ENCODE results near the gene OVAAL.

OVAAL gene

DNA sequence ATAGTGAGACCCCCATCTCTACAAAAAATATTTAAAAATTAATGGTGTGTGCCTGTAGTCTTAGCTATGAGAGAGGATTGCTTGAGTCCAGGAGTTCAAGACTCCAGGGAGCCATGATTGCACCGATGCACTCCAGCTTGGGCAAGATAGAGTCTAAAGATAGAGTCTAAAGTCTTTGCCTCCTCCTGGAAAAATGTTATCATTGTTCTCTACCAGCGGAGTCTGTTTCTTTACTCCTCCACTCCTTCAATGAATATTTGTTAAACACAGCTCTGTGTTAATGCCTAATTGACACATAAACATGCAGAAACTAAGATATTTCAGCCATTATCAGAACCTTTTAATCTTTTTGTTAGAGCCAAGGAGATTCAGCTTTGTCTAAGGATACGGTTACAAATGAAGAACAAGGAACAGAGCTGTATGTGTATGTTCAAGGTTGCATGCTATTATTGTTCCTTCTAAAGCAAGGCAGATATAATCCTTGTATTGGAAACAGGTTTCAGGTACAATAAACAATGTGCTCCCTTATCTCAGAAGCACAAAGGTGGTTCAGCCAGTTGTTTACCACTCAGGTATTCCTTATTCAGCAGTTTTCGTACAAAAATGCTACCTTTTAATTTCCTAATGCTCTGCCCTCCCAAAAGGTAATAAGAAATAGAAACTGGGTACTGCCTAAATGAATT, 15.4 kb downstream of the OVAAL start:
- H3K27ac Mint-ChIP-seq = peak overlapping the region in 1 of 2 donors; percentile 28
- ATAC-seq (no peak), DNase-seq (no peak)
- no peak overlapping the region for H3K4me3 Mint-ChIP-seq
- peaks cover 23% of the 10 kb centered on the region for H3K4me1 Mint-ChIP-seq
- H3K9me3 Mint-ChIP-seq = peaks cover 0 to 6% of the 10 kb centered on the region in 2 donors
- peaks cover 30% of the 10 kb centered on the region for H3K27me3 Mint-ChIP-seq

DNA sequence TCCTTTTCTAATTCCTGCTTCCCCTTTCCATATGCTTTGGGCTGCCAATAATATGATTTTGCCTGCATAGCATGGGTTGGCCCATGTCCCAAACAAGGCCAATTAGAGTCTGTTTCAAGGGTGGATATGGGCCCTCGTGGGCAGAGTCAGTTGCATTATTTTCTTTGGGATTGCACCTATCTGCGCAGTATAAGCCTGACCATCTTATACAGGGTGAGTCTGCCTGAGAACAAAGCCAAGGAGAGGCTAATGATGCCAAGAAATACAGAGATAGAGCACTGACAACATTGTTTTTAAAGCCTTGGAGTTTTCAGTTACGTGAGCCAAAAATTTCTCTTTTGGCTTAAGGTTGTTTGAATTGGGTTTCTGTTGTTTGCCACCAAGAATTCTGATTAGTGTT, 18.6 kb downstream of the OVAAL start:
- Mint-ChIP-seq H3K27me3 (peaks cover 25% of the 10 kb centered on the region), H3K9me3 (peaks cover 0 to 6% of the 10 kb centered on the region in 2 donors), H3K27ac (no peak overlapping the region), H3K4me3 (no peak overlapping the region), H3K4me1 (peaks cover 9% of the 10 kb centered on the region)
- ATAC-seq (no peak), DNase-seq (no peak)

DNA sequence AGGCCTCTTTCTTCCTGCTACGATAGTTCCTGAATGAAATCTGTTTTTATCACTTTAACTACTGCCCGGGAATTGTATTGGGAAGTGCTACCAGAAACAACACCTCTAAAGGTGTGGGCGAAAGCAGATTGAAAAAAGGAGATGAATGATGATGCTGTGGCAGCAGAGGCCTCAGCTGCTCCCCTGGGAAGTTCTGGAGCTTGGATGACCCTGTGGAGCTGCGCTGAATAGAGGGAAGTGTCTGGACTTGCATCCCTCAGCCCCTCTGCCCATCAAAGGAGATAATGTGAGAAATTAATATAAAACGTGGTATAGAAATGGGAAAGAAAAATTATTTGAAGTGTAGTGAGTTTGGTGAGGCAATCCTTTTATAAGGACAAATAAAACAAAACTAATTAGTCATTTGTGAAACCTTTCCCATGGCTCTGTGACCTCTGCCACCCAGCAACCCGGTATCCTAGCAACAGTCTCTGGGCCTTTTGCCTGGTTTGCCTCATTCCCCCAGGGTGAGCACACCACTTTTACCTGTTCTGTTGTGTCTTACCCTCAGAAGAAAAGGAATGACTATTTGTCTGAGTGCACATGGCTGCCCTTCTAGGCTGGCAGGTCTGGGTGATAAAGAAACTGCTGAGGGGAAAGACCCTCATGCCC, 21.3 kb downstream of the OVAAL start:
- no peaks in the 10 kb centered on the region for H3K9me3 Mint-ChIP-seq
- ATAC-seq (no peak), DNase-seq (no peak)
- H3K4me1 Mint-ChIP-seq = peaks cover 6% of the 10 kb centered on the region
- peaks cover 18% of the 10 kb centered on the region for H3K27me3 Mint-ChIP-seq
- H3K27ac Mint-ChIP-seq = peak overlapping the region in 1 of 2 donors; percentile 82
- H3K4me3 Mint-ChIP-seq = no peak overlapping the region

DNA sequence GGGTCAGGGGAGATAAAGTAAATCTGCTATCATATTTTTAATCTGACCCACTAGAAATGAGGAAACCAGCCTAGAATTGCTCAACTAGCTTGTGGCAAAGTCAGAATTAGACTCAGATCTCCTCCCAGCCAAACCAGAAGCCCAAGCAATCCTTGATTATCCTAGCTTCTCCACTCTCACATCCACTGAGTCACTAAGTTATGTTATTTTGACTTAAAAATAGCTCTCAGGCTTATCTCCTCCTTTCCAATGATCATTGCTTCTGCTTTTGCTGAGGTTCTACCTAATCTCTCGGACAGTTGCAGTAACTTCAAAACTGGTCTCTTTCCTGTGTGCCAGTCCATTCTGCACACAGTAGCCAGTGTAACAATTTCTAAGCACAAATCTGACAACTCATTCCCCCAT, 22.9 kb downstream of the OVAAL start:
- no peak overlapping the region for H3K27ac Mint-ChIP-seq
- DNase-seq = no peak

DNA sequence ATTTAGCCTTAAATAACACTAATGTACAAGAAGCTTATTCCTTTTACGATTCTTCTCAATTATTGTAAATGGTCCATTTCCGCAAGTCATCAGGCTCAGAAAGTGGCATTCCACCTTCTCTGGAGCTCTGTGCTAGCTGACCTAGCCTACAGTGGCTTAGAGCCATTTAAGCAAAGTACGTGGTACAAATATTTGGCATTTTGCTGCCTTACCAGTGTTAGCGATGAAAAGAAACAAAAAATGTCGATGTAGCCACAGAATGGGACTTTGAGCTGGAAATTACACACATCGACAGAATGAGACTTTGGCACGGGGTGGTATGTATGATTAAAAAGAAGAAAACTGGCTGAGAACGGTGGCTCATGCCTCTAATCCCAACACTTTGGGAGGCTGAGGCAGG, 26.1 kb downstream of the OVAAL start:
- Mint-ChIP-seq H3K27me3 (peaks cover 5% of the 10 kb centered on the region), H3K4me3 (peak overlapping the region in 1 of 2 donors; percentile 50), H3K27ac (peak overlapping the region; percentile 92 to 93), H3K4me1 (peaks cover 26% of the 10 kb centered on the region), H3K9me3 (peaks cover 4 to 9% of the 10 kb centered on the region in 2 donors)
- ATAC-seq (no peak), DNase-seq (no peak)

More for the DNA sequence above, 22.9 kb downstream of the OVAAL start:
- Mint-ChIP-seq H3K27me3 (peaks cover 3% of the 10 kb centered on the region), H3K4me3 (no peak overlapping the region), H3K9me3 (peaks cover 0 to 2% of the 10 kb centered on the region in 2 donors), H3K4me1 (peaks cover 21% of the 10 kb centered on the region)
- no peak for ATAC-seq

DNA sequence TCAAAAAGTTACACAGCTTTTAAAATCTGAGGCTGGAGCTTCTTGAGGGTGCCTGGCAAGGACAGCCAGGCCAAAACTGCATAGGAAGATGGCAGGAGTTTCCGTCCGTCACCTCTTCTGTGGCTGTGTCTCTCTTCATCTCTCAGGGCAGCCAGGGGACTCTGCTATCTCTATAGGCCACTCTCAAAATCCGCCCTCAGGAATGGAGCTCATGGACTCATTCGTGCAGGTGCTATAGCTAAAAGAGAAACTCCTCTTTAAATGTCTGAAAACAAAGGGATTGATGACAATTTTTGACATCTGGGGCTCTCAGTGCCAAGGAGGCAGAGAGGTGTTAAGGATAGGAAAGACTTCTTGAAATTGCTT, 27.2 kb downstream of the OVAAL start:
- ATAC-seq = no peak
- H3K27ac Mint-ChIP-seq = peak overlapping the region; percentile 92 to 93

DNA sequence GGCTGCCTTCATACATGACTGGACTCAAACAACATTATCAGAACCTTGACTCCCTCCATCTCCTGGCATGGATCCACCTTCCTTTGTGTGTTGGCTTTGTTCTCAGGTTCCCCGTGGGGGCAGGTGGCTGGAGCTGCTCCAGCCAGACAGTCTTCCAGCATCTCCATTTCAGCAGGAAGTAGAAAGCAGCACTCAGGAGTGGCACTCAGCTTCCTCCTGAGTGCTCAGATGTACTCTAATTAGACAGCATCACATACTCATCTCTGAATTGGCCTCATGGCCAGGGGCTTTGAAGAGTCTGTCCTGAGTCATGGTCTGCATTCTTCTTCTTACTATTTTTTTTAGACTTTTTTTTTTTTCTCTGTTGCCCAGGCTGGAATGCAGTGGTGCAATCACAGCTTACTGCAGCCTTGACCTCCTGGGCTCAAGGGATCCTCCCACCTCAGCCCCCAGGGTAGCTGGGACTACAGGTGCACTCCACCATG, 27.9 kb downstream of the OVAAL start:
- peaks cover 26% of the 10 kb centered on the region for H3K4me1 Mint-ChIP-seq
- H3K27ac Mint-ChIP-seq = peak overlapping the region; percentile 89 to 95
- peaks cover 4 to 9% of the 10 kb centered on the region in 2 donors for H3K9me3 Mint-ChIP-seq
- H3K4me3 Mint-ChIP-seq = peak overlapping the region in 1 of 2 donors; percentile 44
- ATAC-seq = no peak
- peaks cover 8% of the 10 kb centered on the region for H3K27me3 Mint-ChIP-seq
- no peak for DNase-seq

More for the DNA sequence above, 27.2 kb downstream of the OVAAL start:
- Mint-ChIP-seq H3K4me1 (peaks cover 26% of the 10 kb centered on the region), H3K27me3 (peaks cover 8% of the 10 kb centered on the region), H3K9me3 (peaks cover 4 to 9% of the 10 kb centered on the region in 2 donors), H3K4me3 (peak overlapping the region; percentile 1 to 50)
- DNase-seq = no peak

DNA sequence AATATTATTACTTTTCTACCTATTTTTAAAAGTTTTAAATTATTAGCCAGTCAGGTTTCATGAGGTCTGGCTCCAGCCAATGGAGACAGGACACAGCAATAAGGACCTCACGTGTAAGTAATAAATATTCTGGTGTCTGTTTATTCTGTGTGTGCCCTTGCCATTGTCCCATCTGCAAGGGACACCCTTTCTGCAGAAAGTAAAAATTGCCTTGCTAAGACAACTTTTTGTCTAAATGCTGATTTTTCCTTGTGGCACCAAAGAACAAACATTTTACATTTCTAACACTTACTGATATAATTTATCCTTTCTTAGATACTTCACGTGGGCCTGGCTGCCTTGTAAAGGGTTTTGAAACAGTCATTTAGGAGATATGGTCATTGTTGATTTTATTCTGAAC, 29.4 kb downstream of the OVAAL start:
- H3K4me1 Mint-ChIP-seq = peaks cover 26% of the 10 kb centered on the region
- peaks cover 8% of the 10 kb centered on the region for H3K27me3 Mint-ChIP-seq
- H3K4me3 Mint-ChIP-seq = no peak overlapping the region
- H3K27ac Mint-ChIP-seq = no peak overlapping the region
- peaks cover 4 to 9% of the 10 kb centered on the region in 2 donors for H3K9me3 Mint-ChIP-seq
- no peak for ATAC-seq
- DNase-seq = no peak

DNA sequence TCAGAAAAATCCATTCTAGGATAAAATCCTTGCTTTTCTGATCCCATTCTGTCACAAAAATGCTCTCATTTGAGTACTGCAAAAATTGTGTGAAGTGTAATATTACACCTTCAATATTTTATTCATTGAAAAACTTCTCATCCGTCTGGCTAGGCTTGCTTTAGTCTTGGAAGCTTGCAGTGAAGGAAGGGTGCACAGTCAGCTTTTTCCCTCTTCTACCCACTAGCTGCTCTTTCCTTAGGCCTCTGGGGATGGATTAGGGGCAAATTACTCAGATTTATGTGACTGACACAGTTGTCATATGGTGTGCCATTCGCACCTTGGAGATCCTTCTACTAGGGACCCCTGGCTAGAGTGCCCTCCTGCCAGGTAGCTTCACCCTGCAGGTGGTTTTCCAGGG, 32.1 kb downstream of the OVAAL start:
- Mint-ChIP-seq H3K27ac (no peak overlapping the region), H3K4me3 (no peak overlapping the region), H3K27me3 (peaks cover 8% of the 10 kb centered on the region), H3K4me1 (peaks cover 13% of the 10 kb centered on the region), H3K9me3 (peaks cover 4 to 9% of the 10 kb centered on the region in 2 donors)
- DNase-seq (no peak), ATAC-seq (no peak)

DNA sequence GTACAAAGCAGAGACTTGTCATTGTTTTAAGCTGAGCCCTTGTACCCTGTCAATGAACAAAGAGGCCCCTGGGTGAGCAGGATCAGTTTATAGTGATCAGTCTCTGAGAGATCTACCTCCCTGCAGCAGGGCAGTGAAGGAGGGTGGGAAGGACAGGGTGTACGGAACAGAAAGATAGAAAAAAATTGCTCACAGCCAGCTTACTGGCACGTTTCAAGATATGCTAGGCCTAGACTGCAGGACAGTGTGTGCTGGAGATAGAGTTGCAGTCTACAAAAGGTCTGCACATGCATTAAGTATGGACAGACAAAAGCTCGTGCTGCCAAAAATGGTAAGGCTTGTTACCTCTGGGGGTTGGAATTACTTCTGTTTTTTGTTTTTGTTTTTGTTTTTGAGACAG, 34.6 kb downstream of the OVAAL start:
- ATAC-seq (no peak), DNase-seq (no peak)
- no peak overlapping the region for H3K4me3 Mint-ChIP-seq
- H3K27ac Mint-ChIP-seq = no peak overlapping the region
- H3K9me3 Mint-ChIP-seq = no peaks in the 10 kb centered on the region
- H3K27me3 Mint-ChIP-seq = peaks cover 8% of the 10 kb centered on the region
- H3K4me1 Mint-ChIP-seq = no peaks in the 10 kb centered on the region

DNA sequence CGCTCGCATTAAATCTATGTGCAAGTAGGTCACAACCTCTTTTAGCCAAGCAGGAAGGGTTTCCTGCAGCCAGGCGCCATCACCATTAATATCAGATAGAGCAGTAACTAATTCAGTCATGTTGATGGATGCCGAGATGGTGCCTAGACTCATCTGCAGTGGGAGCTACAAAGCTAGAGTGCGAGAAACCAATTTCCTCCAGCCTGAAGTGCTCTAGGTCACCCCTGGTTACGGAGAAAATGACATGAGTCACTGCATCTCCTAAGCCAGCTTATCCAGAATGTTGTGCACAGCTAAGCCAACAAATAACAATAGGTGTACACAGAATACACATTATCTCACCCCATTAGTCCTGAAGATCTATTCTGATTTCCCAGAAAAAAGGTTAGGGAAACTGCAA, 36.0 kb downstream of the OVAAL start:
- no peaks in the 10 kb centered on the region for H3K4me1 Mint-ChIP-seq
- DNase-seq (no peak), ATAC-seq (no peak)
- no peaks in the 10 kb centered on the region for H3K9me3 Mint-ChIP-seq
- H3K4me3 Mint-ChIP-seq = no peak overlapping the region
- no peak overlapping the region for H3K27ac Mint-ChIP-seq
- peaks cover 4% of the 10 kb centered on the region for H3K27me3 Mint-ChIP-seq

DNA sequence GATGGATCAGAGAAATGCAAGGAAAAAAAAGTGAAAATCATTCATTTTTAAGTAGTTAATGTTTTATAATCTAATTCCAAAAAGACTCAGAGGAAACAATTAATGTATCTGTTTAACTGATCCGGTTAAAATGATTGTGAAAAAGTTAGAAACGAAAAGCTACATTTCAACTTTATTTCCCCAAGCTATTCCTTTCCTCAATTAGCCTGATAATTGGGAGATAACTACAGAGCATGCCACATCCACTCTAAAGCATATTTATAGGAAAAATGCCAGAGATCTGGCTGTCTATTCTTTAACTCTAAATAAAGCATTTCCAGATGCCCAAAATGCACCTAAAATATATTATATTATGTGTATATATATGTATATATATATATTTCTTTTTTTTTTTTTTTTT, 37.2 kb downstream of the OVAAL start:
- no peak for DNase-seq

DNA sequence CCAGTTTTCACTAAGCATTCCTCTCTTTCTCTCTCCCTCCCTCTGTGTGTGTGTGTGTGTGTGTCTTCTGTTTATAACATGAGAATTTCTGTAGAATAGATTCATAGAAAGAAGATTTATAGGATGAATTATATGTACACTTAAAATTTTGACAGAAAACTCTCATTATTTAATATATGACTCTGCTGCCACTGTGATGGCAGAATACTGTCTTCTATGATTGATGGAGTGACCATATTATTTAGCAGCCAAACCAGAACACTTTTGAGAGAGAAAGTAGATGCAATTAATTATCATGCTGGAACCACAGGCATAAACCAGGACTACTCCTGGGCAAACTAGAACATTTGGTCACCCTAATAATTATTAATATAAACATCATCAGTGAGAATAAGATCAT, 38.8 kb downstream of the OVAAL start:
- ATAC-seq (no peak), DNase-seq (no peak)
- Mint-ChIP-seq H3K4me3 (no peak overlapping the region), H3K4me1 (no peaks in the 10 kb centered on the region), H3K27ac (no peak overlapping the region), H3K27me3 (no peaks in the 10 kb centered on the region), H3K9me3 (no peaks in the 10 kb centered on the region)

More for the DNA sequence above, 37.2 kb downstream of the OVAAL start:
- Mint-ChIP-seq H3K27me3 (no peaks in the 10 kb centered on the region), H3K4me1 (no peaks in the 10 kb centered on the region), H3K9me3 (no peaks in the 10 kb centered on the region), H3K27ac (no peak overlapping the region), H3K4me3 (no peak overlapping the region)
- ATAC-seq = no peak

DNA sequence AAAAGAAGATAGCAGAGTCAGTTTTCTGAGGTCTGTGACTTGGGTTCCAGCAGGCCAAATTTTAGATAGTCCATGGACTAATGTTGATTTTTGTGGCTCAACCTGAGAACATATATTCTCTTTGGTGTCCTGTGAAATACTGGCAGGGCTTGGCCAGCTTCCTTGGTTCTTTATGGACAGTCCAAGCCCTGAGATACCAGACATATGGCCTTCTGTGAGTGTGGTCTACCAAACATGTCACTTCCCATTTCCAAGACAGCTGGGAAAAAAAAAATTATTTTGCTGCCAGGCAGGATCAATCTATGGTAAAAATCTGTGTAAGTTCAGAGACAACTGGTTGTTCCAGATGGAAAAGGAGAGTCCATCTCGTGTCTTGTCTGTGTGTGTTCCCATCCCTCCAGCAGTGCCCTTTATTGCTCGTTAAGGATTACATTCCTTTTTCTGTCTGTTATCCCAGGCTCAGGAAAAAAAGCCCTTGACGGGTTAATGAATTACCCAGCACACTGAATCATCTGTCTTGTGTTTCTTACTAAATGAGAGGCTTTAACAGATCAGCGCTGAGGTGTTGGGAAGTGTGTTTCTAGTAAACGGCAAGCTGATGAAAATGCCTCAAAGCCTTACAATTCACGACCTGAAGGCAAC, 39.7 kb downstream of the OVAAL start:
- no peak for DNase-seq
- Mint-ChIP-seq H3K27ac (no peak overlapping the region), H3K4me3 (no peak overlapping the region), H3K4me1 (no peaks in the 10 kb centered on the region), H3K9me3 (no peaks in the 10 kb centered on the region), H3K27me3 (no peaks in the 10 kb centered on the region)
- no peak for ATAC-seq

DNA sequence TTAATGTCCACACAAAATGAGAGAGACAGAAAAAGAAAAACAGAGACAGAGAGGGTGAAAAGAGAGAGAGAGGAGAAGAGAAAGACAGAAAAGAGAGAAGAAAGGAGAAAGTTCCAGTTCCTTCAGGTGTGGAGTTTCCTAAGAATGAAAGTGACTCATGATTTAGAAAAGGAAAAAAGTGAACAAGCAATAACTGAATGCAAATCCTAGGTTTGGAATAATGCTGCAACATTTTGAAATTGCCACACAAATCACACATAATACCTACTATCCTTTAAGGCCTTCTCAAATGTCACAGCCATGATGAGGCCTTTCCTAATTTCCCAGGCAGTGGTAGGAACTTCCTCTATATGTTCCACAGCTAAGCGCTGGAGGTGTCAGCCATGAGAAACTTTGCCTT, 41.6 kb downstream of the OVAAL start:
- no peaks in the 10 kb centered on the region for H3K9me3 Mint-ChIP-seq
- no peaks in the 10 kb centered on the region for H3K4me1 Mint-ChIP-seq

DNA sequence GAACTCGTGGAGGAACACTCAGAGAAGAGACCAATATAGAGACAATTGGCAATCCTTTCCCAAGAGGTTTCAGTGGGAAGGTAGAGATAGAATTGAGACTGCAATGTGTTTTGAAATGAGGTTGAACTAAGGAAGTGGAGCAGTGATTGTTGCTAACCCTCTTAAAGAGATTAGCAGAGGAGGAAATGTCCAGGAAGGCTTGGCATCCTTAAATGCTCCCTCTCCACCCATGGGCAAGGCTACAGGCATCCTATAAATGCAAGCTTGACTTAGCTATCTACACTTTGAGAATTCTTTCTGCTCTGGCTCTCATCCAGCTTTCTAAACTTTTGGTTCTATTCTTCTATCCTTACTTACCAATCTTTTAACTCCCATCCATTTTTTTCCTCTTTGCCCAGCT, 42.7 kb downstream of the OVAAL start:
- no peaks in the 10 kb centered on the region for H3K27me3 Mint-ChIP-seq
- H3K4me3 Mint-ChIP-seq = no peak overlapping the region
- H3K27ac Mint-ChIP-seq = no peak overlapping the region
- no peaks in the 10 kb centered on the region for H3K9me3 Mint-ChIP-seq
- no peak for DNase-seq
- H3K4me1 Mint-ChIP-seq = no peaks in the 10 kb centered on the region
- no peak for ATAC-seq

More for the DNA sequence above, 41.6 kb downstream of the OVAAL start:
- ATAC-seq (no peak), DNase-seq (no peak)
- H3K4me3 Mint-ChIP-seq = no peak overlapping the region
- H3K27ac Mint-ChIP-seq = no peak overlapping the region
- no peaks in the 10 kb centered on the region for H3K27me3 Mint-ChIP-seq
